ENCODE measurements around the gene MED12. TPM values are rescaled to one million over a fixed set of nuclear protein-coding genes. Genes with fewer than 3 reads are reported as not detected.

MED12 gene
- total and polyA plus RNA-seq, 10 of the 15 experiments (the other 5 are each of a cell fraction or from before 2014, with no cell fraction given): 0.68 to 28.5 (median 13.7) TPM

- Histone ChIP-seq H3K36me3 (ENCODE audit: control insufficient read depth in 2 of 2, insufficient read depth in 2 of 2, low read length in 1 of 2) (no peaks in the 10 kb centered on the region; a peak in 1 of 4 replicates), H3K4me1 (ENCODE audit: control insufficient read depth, insufficient read depth, low read length) (peaks cover 3% of the 10 kb centered on the region; the same call in 1 of the 2 replicates), H3K4me2 (ENCODE audit: control insufficient read depth, insufficient read depth) (peak within 1 kb of the TSS; percentile 7; the same call in 1 of the 2 replicates), H3K27me3 (replicated peaks in 1 of 2; ENCODE audit: control insufficient read depth in 2 of 2, insufficient read depth in 2 of 2, low read length in 1 of 2) (no peaks in the 10 kb centered on the region), H3K9ac (ENCODE audit: control insufficient read depth, insufficient read depth, low read length) (no peak within 1 kb of the TSS), H3K4me3 (no peak within 1 kb of the TSS), H2AFZ (ENCODE audit: control insufficient read depth, low read depth, low read length) (no peak within 1 kb of the TSS), H3K9me3 (replicated peaks; ENCODE audit: control insufficient read depth, insufficient read depth, low read length) (no peaks in the 10 kb centered on the region; the same call in 2 of the 3 replicates), H4K20me1 (ENCODE audit: control insufficient read depth, insufficient read depth) (no peaks in the 10 kb centered on the region), H3K27ac (ENCODE audit: control insufficient read depth, insufficient read depth) (no peak within 1 kb of the TSS), H3K79me2 (ENCODE audit: control insufficient read depth, insufficient read depth, low read length) (peaks cover 36% of the 10 kb centered on the region)
- 63% methylated on average over 1 of the region's 1 CpG for WGBS (ENCODE audit: insufficient coverage, insufficient replicate concordance, low lambda C conversion rate, missing lambda C conversion rate)
- ChIA-PET RAD21 (ENCODE audit: unreplicated experiment) (interaction anchor here (0.6 kb wide), 1 partner anchor 335 kb away, joined by 3 read pairs; no protein-coding TSS in a partner anchor), SMC1A (ENCODE audit: uncharacterized antibody, unreplicated experiment) (no interaction called here), CTCF (no interaction called here), POLR2A (interaction anchor here (1.1 kb wide), 1 partner anchor 92 kb away, joined by 3 read pairs; no protein-coding TSS in a partner anchor)
- intact Hi-C loops (cut with micrococcal nuclease; ENCODE audit: unreplicated experiment): no loop called here
- TF ChIP-seq NFYB (IDR thresholded peaks at IDR 0.05; ENCODE audit: insufficient read depth, low read depth, low read length): peak; percentile 40; the same call in 1 of the 2 replicates
- TF ChIP-seq CUX1 (IDR thresholded peaks at IDR 0.05; ENCODE audit: insufficient replicate concordance, low read depth, low read length): no peak
- ATAC-seq (peak; percentile 3; the same call in 1 of the 3 replicates), FAIRE-seq (no peak), DNase-seq (ENCODE audit: low read depth, low spot score) (no peak)
- no TSS peak for BruUV-seq (replicated peaks)
- in situ Hi-C loops (cut with MboI): no loop called here
These were observed 12.0 kb upstream of the MED12 start, which contains the start of gene CXorf65 for GRCh38 chrX:71106427-71106826. Gene CXorf65, minus strand, starts transcription at chrX:71106740. Its CDS starts 184 bp downstream, at chrX:71106556.
